ENCODE results near the gene TLE6. TPM values are rescaled to one million over a fixed set of nuclear protein-coding genes. Genes with fewer than 3 reads are reported as not detected.

Gene TLE6
- total RNA-seq, 6 donors from 2014 or later = 4.1 to 49.2 (median 5.4) TPM

DNA sequence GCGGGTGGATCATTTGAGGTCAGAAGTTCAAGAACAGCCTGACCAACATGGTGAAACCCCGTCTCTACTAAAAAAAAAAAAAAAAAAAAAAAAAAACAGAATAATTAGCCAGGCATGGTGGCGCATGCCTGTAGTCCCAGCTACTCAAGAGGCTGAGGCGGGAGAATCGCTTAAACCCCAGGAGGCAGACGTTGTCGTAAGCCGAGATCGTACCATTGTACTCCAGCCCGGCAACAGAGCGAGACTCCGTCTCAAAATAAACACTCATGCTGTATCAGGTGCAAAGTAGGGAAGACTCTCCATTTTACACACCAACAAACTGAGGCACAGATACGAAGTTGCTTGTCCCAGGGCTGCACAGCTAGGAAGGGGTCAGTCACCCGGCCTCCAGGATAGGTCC lies 15.6 kb downstream of the TLE6 start:
- DNase-seq (no peak), ATAC-seq (ENCODE audit: low FRiP score in 2 of 2) (no peak)

DNA sequence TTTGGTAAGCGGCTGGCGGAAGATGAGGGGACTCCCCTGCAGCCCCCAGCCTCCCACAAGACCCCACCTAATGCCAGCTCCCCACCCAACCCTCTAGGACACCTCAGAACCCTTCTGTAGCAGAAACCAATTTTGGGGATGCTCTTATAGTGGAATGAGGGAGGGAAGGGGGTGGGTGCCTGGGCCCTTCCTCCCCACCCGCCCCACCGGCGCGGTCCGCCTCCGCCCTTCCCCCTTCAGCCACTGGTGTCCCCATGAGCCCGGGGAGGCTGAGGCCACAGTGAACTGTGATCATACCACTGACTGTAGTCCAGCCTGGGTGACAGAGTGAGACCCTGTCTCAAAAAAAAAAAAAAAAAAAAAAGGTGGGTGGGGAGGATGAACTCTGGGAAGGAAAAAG lies 16.2 kb downstream of the TLE6 start:
- Histone ChIP-seq H3K4me3 (no peak overlapping the region), H3K36me3 (peaks cover 0 to 13% (median 0%) of the 10 kb centered on the region in 4 donors), H3K27ac (no peak overlapping the region), H3K4me1 (no peaks in the 10 kb centered on the region), H3K27me3 (no peaks in the 10 kb centered on the region), H3K9me3 (no peaks in the 10 kb centered on the region)
- TF ChIP-seq, protein P1, sequence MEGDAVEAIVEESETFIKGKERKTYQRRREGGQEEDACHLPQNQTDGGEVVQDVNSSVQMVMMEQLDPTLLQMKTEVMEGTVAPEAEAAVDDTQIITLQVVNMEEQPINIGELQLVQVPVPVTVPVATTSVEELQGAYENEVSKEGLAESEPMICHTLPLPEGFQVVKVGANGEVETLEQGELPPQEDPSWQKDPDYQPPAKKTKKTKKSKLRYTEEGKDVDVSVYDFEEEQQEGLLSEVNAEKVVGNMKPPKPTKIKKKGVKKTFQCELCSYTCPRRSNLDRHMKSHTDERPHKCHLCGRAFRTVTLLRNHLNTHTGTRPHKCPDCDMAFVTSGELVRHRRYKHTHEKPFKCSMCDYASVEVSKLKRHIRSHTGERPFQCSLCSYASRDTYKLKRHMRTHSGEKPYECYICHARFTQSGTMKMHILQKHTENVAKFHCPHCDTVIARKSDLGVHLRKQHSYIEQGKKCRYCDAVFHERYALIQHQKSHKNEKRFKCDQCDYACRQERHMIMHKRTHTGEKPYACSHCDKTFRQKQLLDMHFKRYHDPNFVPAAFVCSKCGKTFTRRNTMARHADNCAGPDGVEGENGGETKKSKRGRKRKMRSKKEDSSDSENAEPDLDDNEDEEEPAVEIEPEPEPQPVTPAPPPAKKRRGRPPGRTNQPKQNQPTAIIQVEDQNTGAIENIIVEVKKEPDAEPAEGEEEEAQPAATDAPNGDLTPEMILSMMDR (IDR thresholded peaks at IDR 0.05) = no peak
- TF ChIP-seq EP300 (IDR thresholded peaks at IDR 0.05) (no peak), POLR2A (IDR thresholded peaks at IDR 0.05) (no peak), POLR2AphosphoS5 (IDR thresholded peaks at IDR 0.05) (no peak)
- WGBS, 2 donors = 86% methylated on average over 2 to 7 of the region's 9 CpGs
- DNase-seq = no peak
- no peak for ATAC-seq (ENCODE audit: low FRiP score in 2 of 2)

More for the DNA sequence above, 15.6 kb downstream of the TLE6 start:
- WGBS, 2 donors = 79 to 85% methylated on average over 14 of the region's 14 CpGs
- peaks cover 0 to 6% (median 0%) of the 10 kb centered on the region in 4 donors for H3K36me3 ChIP-seq
- no peak overlapping the region for H3K4me3 ChIP-seq
- no peaks in the 10 kb centered on the region for H3K4me1 ChIP-seq
- H3K9me3 ChIP-seq = no peaks in the 10 kb centered on the region
- no peak overlapping the region for H3K27ac ChIP-seq
- H3K27me3 ChIP-seq = no peaks in the 10 kb centered on the region
- TF ChIP-seq POLR2A (IDR thresholded peaks at IDR 0.05) (no peak), EP300 (IDR thresholded peaks at IDR 0.05) (no peak), POLR2AphosphoS5 (IDR thresholded peaks at IDR 0.05) (no peak)
- TF ChIP-seq, protein P1 (IDR thresholded peaks at IDR 0.05) = no peak

DNA sequence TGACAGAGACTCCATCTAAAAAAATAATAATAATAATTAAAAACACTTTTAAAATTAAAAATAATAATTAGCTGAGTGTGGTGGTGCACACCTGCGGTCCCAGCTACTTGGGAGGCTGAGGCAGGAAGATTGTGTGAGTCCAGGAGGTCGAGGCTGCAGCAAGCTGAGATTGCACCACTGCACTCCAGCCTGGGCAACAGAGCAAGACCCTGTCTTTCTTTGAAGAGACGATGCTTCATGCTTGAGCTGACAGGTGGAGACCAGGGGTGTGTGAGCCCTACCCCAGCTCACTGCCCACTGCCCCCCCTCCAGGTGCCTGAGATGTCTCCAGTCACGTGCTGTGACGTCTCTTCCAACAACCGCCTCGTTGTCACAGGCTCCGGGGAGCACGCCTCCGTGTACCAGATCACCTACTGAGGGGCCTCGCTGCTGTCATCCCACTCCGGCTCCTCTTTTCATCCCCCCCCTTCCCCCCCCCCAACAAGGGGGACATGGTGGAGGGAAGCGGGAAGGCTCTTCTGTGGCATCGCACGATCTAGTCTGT lies 17.3 kb downstream of the TLE6 start:
- no peak overlapping the region for H3K4me3 ChIP-seq
- TF ChIP-seq, protein P1 (IDR thresholded peaks at IDR 0.05) = no peak
- TF ChIP-seq POLR2A (IDR thresholded peaks at IDR 0.05) (no peak), EP300 (IDR thresholded peaks at IDR 0.05) (no peak), POLR2AphosphoS5 (IDR thresholded peaks at IDR 0.05) (no peak)
- no peak for ATAC-seq (ENCODE audit: low FRiP score in 2 of 2)
- WGBS, 2 donors = 81 to 84% methylated on average over 14 to 15 of the region's 15 CpGs
- no peaks in the 10 kb centered on the region for H3K4me1 ChIP-seq
- no peaks in the 10 kb centered on the region for H3K9me3 ChIP-seq
- DNase-seq = no peak
- H3K27ac ChIP-seq = no peak overlapping the region
- H3K36me3 ChIP-seq = peaks cover 0 to 22% (median 3%) of the 10 kb centered on the region in 4 donors
- no peaks in the 10 kb centered on the region for H3K27me3 ChIP-seq

DNA sequence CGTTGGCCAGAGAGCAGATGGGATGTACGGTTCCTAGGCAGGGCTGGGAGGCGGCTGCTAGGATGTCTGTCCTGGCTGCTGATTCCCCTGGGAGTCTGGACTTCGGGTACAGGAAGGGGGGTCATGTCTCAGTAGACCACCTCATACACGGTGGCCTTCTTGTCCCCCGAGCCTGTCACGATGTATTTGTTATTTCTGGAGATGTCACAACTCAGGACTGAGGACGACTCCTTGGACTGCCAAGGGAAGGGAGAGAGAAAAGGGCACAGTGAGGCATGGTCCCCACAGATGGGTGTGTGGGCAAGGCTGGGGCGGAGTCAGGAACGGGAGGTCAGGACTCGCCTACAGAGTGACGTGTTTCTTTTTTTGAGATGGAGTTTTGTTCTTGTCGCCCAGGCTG lies 20.4 kb downstream of the TLE6 start:
- no peak overlapping the region for H3K27ac ChIP-seq
- H3K9me3 ChIP-seq = no peaks in the 10 kb centered on the region
- no peaks in the 10 kb centered on the region for H3K4me1 ChIP-seq
- peaks cover 0 to 50% (median 10%) of the 10 kb centered on the region in 4 donors for H3K36me3 ChIP-seq
- H3K27me3 ChIP-seq = no peaks in the 10 kb centered on the region
- ATAC-seq (ENCODE audit: low FRiP score in 2 of 2) (no peak), DNase-seq (no peak)
- WGBS, 2 donors = 81% methylated on average over 13 of the region's 13 CpGs
- TF ChIP-seq POLR2A (IDR thresholded peaks at IDR 0.05) = no peak
- TF ChIP-seq, protein P1 (IDR thresholded peaks at IDR 0.05) = no peak
- no peak for TF ChIP-seq POLR2AphosphoS5 (IDR thresholded peaks at IDR 0.05)
- no peak for TF ChIP-seq EP300 (IDR thresholded peaks at IDR 0.05)
- no peak overlapping the region for H3K4me3 ChIP-seq

DNA sequence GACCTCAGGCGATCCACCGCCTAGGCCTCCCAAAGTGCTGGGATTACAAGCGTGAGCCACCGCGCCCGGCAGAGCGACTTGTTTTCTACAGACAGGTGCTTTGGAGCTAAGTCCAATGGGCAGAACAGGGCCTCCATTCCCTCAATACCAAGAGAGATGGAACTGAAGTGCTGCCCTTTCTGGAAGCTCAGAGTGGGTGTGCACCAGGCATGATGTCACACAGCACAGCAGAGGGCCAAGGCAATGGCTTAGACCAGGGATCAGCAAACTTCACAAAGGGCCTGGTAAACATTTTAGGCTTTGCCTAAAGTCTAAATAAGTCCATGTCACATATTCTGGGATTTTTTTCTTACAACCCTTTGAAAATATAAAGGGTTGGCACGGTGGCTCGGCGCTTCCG lies 21.3 kb downstream of the TLE6 start:
- no peaks in the 10 kb centered on the region for H3K9me3 ChIP-seq
- no peaks in the 10 kb centered on the region for H3K4me1 ChIP-seq
- no peak for DNase-seq
- H3K4me3 ChIP-seq = no peak overlapping the region
- ATAC-seq (ENCODE audit: low FRiP score in 2 of 2) = no peak
- H3K27me3 ChIP-seq = no peaks in the 10 kb centered on the region
- TF ChIP-seq POLR2AphosphoS5 (IDR thresholded peaks at IDR 0.05) = no peak
- H3K27ac ChIP-seq = no peak overlapping the region
- WGBS, 2 donors = 91 to 97% methylated on average over 10 to 11 of the region's 11 CpGs
- H3K36me3 ChIP-seq = peaks cover 0 to 56% (median 11%) of the 10 kb centered on the region in 4 donors

Measured in upper lobe of left lung (tissue), 6 donors.